ENCODE results near the gene CEP164. TPM values are rescaled to one million over a fixed set of nuclear protein-coding genes. Genes with fewer than 3 reads are reported as not detected.

The CEP164 gene
- total RNA-seq, result 17.5 and 19.0 TPM in 2 replicates

DNA sequence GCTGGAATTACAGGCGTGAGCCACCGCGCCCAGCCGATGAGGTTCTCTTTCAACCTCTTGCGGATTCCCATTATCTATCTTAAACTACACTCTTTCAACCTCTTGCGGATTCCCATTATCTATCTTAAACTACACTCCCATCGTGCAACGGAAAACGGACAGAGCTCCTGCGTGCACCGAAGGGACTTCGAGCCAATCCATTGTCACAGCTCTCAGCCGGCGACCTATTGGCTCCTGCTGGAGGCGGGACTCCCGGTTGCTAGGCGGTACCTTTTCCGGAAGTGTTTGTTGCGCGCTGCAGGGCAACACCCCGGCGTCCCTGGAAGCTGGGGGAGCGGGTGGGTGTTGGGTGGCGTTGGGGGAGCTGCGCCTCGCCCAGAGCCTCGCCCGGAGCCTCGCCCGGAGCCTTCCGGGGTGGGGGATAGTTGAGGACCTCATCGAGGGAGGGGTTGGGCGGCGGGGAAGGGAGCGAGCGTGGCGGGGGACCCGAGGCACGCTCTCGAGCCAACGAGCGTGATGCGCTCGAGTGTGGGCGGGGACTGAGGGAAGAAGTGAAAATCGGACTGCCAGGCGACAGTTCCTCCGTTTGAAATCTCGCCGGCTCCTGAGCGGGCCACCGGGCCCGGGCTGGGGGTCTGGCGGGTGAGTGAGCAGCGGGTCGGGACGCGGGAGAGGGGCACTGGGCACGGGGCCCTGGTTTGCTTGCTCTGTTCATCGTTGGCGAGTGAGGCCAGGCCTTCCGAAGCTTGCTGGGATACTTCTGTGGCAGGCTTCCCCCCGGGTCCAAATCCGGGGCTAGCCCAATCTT, at the start of gene CEP164:
Gene CEP164 (plus strand): TSS at position 288 of the 808 bp plus-strand sequence. CDS start 10,733 bp downstream, outside the sequence.

DNA sequence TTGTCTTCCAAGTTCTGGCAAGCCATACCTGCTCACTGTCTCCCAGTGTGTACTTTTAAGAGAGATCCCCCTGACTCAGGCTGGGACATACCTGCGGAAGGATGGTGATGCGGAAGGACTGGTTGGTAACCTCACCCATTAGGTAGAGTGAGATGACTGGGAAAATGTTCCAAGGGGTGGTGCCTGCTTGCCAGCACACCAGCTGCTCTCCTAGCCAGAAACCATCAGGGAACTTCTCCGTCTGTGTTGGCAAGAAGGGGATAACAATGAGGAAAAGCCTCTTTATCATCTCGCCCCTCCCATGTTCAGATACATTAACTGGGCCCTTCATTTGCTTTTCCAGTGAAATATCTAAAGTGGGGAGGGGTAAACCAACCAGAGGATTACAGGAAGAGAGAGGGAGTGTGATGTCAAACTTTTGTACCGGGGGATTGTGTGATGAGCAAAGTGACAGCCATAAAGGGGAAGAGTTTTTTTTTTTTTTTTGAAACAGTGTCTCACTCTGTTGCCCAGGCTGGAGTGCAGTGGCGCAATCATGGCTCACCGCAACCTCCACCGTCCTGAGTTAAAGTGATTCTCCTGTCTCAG, 36.8 kb upstream of the CEP164 start, which contains the start of gene BACE1-AS:
Gene BACE1-AS (plus strand): TSS at position 538 of the 588 bp plus-strand sequence.

DNA sequence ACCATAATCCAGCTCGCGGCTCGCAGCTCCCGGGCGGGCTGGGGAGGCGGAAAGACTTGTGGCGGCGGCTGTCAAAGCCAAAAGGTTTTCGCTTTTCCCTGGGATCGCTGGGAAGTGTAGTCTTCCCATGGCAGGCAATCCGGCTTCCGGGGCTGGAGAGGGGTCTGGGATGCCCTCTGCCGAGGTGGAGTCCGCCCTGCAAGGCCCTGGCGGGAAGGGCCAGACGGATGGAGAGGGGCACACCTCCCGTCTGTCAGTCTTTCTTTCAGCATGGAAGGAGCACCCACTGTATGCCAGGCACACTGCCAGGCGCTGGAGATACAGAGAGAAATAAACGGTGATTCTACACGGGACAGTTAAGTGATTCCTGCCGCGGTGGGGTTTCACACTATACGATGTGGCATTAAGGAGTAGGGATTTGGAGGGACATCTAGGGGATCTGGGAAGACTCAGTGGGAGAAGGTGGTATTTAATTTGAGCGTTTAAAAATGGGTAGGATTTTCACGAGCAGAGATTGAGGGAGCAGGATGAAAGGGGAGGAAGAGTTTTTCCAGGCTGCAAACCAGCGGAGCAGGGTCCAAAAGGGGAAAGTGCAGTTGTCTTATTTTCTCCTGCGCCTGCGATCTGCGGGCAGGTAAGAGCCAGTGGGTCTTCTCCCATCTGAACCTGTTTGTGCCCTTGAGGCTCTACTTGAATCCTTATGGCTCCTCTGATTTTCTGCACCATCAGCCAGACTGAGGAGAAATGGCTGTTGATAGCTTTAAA, 11.3 kb upstream of the CEP164 start, which contains the start of gene BACE1:
Gene BACE1 (minus strand): TSS at position 60 of the 765 bp plus-strand sequence. CDS start 461 bp downstream, outside the sequence.

Other genes starting within 250 kb of the CEP164 start
- gene SIK3, start 229.4 kb upstream of the CEP164 start, total RNA-seq, result 9.2 and 11.7 TPM in 2 replicates
- gene PAFAH1B2, start 183.6 kb upstream of the CEP164 start, total RNA-seq, result 62.1 and 73.5 TPM in 2 replicates
- 10.3 and 10.9 TPM in 2 replicates for gene SIDT2, start 149.1 kb upstream of the CEP164 start, total RNA-seq
- 492 and 515 TPM in 2 replicates for gene TAGLN, start 128.5 kb upstream of the CEP164 start, total RNA-seq
- 34.0 and 34.5 TPM in 2 replicates for gene PCSK7, start 95.8 kb upstream of the CEP164 start, total RNA-seq
- 6.2 and 6.4 TPM in 2 replicates for gene RNF214, start 95.2 kb upstream of the CEP164 start, total RNA-seq
- 2.2 and 2.5 TPM in 2 replicates for gene BACE1-AS, start 36.5 kb upstream of the CEP164 start, total RNA-seq
- gene BACE1, start 11.6 kb upstream of the CEP164 start, total RNA-seq, result 20.5 and 22.7 TPM in 2 replicates

Measured in bronchus fibroblast of lung (primary cell).